MCF 10A (cell line): ENCODE data around the gene LRRC49. TPM values are rescaled to one million over a fixed set of nuclear protein-coding genes. Genes with fewer than 3 reads are reported as not detected.

ENCODE experiments used
- BruUV-seq: library from RNA; stranded (reverse); fragments of 400-500 nt; replicated peaks from 2 replicates; lab custom pipeline; 2021; lab: Mats Ljungman, UMichigan
- CTCF ChIA-PET: fragments of 300-600 bp; sonication (Branson Sonifier 250); formaldehyde crosslinking; extraction: SDS; loops from one replicate; lab custom pipeline; 2021; ENCODE audit warnings: antibody characterized with exemption, inconsistent platforms; lab: Yijun Ruan, JAX
- POLR2A ChIA-PET: fragments of 300-600, 350-650 bp; sonication (Branson Sonifier 250); formaldehyde crosslinking; extraction: SDS; loops from one replicate; lab custom pipeline; 2020; ENCODE audit warnings: antibody characterized with exemption, inconsistent platforms; lab: Yijun Ruan, JAX
- DNase-seq: peaks from one replicate; pipeline ENCODE4 v3.0.0-alpha.2; 2018; ENCODE audit not compliant: unreplicated experiment
- H3K27ac Mint-ChIP-seq: one replicate; pipeline ENCODE4 v1.8.0; 2022; ENCODE audit warnings: mild to moderate bottlenecking, low read depth, mixed read lengths; ENCODE audit not compliant: unreplicated experiment
- H3K27me3 Mint-ChIP-seq: one replicate; pipeline ENCODE4 v1.8.0; 2022; ENCODE audit warnings: mixed read lengths; ENCODE audit not compliant: insufficient read depth, unreplicated experiment
- H3K36me3 Mint-ChIP-seq: one replicate; pipeline ENCODE4 v1.8.0; 2022; ENCODE audit warnings: mild to moderate bottlenecking, moderate library complexity, mixed read lengths; ENCODE audit not compliant: insufficient read depth, unreplicated experiment
- H3K4me1 Mint-ChIP-seq: one replicate; pipeline ENCODE4 v1.8.0; 2022; ENCODE audit warnings: mixed read lengths; ENCODE audit not compliant: insufficient read depth, unreplicated experiment
- H3K4me3 Mint-ChIP-seq: one replicate; pipeline ENCODE4 v1.8.0; 2022; ENCODE audit warnings: mild to moderate bottlenecking, moderate library complexity, mixed read lengths; ENCODE audit not compliant: unreplicated experiment
- H3K9me3 Mint-ChIP-seq: one replicate; pipeline ENCODE4 v1.8.0; 2022; ENCODE audit warnings: mixed read lengths; ENCODE audit not compliant: unreplicated experiment
- intact Hi-C: fragments of 100-400 bp; cut with micrococcal nuclease; formaldehyde crosslinking; loops from 2 replicates; pipeline ENCODE4 v1.14.1; 2022
- total RNA-seq: library from RNA; stranded (reverse); gene quantifications from 2 replicates; pipeline ENCODE4 v1.2.3, GENCODE V29; 2022
- TF ChIP-seq, protein P1 (sequence below): fragments of 200-600 bp; IDR thresholded peaks from one replicate; pipeline ENCODE4 v1.8.0; 2022; ENCODE audit warnings: antibody characterized with exemption, mild to moderate bottlenecking; ENCODE audit not compliant: unreplicated experiment

LRRC49 gene
- total RNA-seq, 1 experiment from 2014 or later = 8.4 TPM

DNA sequence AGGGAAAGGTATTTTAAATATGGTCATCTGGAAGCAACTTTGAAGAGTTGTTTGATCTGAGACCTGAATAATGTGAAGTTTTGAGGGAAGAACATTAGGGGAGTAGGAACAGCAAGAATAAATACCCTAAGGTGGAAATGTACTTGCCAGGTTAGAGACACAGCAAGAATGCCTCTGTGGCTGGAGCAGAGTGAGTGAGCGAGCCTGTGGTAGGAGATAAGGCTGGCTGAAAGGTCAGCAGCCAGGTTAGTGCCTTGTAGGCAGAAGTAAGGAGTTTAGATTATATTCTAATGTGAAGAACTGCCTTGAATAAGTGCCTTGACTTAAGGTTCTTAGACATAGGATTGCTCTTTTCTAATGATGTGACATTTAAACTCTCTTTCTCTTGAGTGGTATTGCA is 18.3 kb downstream of the LRRC49 start:
- TF ChIP-seq, protein P1, sequence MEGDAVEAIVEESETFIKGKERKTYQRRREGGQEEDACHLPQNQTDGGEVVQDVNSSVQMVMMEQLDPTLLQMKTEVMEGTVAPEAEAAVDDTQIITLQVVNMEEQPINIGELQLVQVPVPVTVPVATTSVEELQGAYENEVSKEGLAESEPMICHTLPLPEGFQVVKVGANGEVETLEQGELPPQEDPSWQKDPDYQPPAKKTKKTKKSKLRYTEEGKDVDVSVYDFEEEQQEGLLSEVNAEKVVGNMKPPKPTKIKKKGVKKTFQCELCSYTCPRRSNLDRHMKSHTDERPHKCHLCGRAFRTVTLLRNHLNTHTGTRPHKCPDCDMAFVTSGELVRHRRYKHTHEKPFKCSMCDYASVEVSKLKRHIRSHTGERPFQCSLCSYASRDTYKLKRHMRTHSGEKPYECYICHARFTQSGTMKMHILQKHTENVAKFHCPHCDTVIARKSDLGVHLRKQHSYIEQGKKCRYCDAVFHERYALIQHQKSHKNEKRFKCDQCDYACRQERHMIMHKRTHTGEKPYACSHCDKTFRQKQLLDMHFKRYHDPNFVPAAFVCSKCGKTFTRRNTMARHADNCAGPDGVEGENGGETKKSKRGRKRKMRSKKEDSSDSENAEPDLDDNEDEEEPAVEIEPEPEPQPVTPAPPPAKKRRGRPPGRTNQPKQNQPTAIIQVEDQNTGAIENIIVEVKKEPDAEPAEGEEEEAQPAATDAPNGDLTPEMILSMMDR = no peak
- intact Hi-C loops = no loop called here
- no peaks in the 10 kb centered on the region for H3K4me1 Mint-ChIP-seq
- BruUV-seq = no TSS peak
- H3K4me3 Mint-ChIP-seq = no peak overlapping the region
- no peak for DNase-seq
- peaks cover 19% of the 10 kb centered on the region for H3K9me3 Mint-ChIP-seq
- ChIA-PET POLR2A (interaction anchor here (0.6 kb wide), 1 partner anchor 175 kb away, joined by 3 read pairs; no protein-coding TSS in a partner anchor), CTCF (no interaction called here)
- H3K27ac Mint-ChIP-seq = no peak overlapping the region
- peaks cover 6% of the 10 kb centered on the region for H3K36me3 Mint-ChIP-seq
- no peaks in the 10 kb centered on the region for H3K27me3 Mint-ChIP-seq

DNA sequence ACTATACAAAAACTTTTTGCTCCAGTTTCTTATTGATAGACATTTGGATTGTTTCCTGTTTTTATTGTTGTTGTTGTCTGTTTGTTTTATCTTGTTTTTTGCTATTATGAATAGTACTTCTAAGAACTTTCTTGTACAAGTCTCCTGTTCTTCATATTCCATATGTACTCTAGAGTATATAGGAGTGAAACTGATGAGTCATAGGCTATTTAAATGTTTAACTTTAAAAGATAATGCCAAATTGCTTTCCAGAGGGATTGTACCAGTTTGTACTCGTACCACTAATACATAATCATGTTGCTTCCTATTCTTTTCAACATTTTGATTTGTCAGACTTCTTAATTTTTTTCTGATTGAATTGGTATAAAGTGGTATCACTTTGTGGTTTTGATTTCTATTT is 19.6 kb downstream of the LRRC49 start:
- POLR2A ChIA-PET = interaction anchor here (0.6 kb wide), 2 partner anchors 36 to 317 kb away, joined by 3 read pairs; no protein-coding TSS in a partner anchor
- CTCF ChIA-PET = no interaction called here
- DNase-seq = no peak

DNA sequence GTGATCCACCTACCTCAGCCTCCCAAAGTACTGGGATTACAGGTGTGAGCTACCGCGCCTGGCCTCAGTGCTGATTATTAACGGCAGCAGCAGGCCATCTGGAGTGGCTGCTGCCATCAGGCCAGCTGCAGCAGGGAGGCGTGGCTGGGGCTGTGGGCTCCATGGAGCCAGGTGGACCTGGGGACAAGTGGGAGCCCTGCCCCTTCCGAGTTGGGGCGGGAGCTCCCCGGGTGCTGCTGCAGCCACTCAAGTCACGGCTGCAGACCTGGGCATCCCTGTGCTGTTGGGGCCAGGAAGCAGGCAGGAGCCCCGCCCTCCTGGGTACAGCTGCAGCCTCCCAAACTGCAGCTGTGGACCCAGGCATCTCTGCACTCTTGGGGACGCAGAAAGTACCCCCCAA is 23.9 kb downstream of the LRRC49 start:
- POLR2A ChIA-PET = no interaction called here
- CTCF ChIA-PET = no interaction called here

More for the DNA sequence above, 19.6 kb downstream of the LRRC49 start:
- Mint-ChIP-seq H3K27ac (no peak overlapping the region), H3K4me1 (no peaks in the 10 kb centered on the region), H3K36me3 (peaks cover 5% of the 10 kb centered on the region), H3K27me3 (no peaks in the 10 kb centered on the region), H3K9me3 (peaks cover 13% of the 10 kb centered on the region), H3K4me3 (no peak overlapping the region)
- TF ChIP-seq, protein P1 = no peak
- intact Hi-C loops = no loop called here
- no TSS peak for BruUV-seq

DNA sequence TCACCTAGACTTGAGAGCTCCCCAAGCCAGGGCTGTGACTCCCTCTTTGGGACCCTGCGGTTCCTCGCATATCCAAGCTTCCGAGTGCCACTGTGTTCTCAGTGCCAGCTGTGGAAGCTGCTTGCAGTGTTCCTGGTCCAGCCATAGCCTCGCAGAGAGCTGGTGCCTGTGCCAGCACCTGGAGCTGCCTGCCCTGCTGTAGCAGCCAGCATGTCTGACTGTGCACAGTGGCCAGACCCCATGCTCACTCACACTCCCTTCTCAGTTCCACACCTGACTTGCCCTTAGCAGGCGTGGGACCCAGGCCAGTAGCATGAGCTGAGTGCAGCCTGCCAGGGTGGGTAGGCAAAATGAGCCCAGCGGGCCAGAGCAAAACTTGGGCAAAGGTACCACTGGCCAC is 25.3 kb downstream of the LRRC49 start:
- intact Hi-C loops = no loop called here
- no peaks in the 10 kb centered on the region for H3K27me3 Mint-ChIP-seq
- BruUV-seq = no TSS peak
- peaks cover 6% of the 10 kb centered on the region for H3K36me3 Mint-ChIP-seq
- ChIA-PET POLR2A (no interaction called here), CTCF (no interaction called here)
- no peak for DNase-seq
- TF ChIP-seq, protein P1 = no peak
- no peak overlapping the region for H3K4me3 Mint-ChIP-seq
- peaks cover 7% of the 10 kb centered on the region for H3K9me3 Mint-ChIP-seq
- H3K27ac Mint-ChIP-seq = no peak overlapping the region
- no peaks in the 10 kb centered on the region for H3K4me1 Mint-ChIP-seq

More for the DNA sequence above, 23.9 kb downstream of the LRRC49 start:
- no TSS peak for BruUV-seq
- Mint-ChIP-seq H3K27ac (no peak overlapping the region), H3K36me3 (peaks cover 6% of the 10 kb centered on the region), H3K9me3 (no peaks in the 10 kb centered on the region), H3K27me3 (no peaks in the 10 kb centered on the region), H3K4me3 (no peak overlapping the region), H3K4me1 (no peaks in the 10 kb centered on the region)
- no peak for DNase-seq
- TF ChIP-seq, protein P1 = no peak
- intact Hi-C loops = no loop called here
